H1 (cell line): ENCODE measurements around the gene NKIRAS2. TPM values are rescaled to one million over a fixed set of nuclear protein-coding genes. Genes with fewer than 3 reads are reported as not detected.

Experiments used
- CTCF ChIA-PET: fragments of 300-600 bp; sonication (Branson Sonifier 250); formaldehyde crosslinking; loops from one replicate; lab custom pipeline; 2021; ENCODE audit not compliant: partially characterized antibody; lab: Charles Lee
- POLR2A ChIA-PET: fragments of 300-600 bp; sonication (Branson Sonifier 250); formaldehyde crosslinking; loops from one replicate; lab custom pipeline; 2021; ENCODE audit warnings: inconsistent platforms; ENCODE audit not compliant: partially characterized antibody; lab: Charles Lee
- DNase-seq, 2 experiments: peaks; one replicate each; pipeline versions ENCODE4 v3.0.0 to v3.0.0-alpha.2; 2010 to 2022; ENCODE audit warnings: low spot score in 2 of 2, low read depth in 1 of 2, mixed read lengths in 1 of 2
- FAIRE-seq: peaks from 2 replicates; lab custom pipeline; 2011; peaks lifted over from hg19 to GRCh38; lab: Jason Lieb, UNC
- H2AFZ ChIP-seq: 2 replicates; pipeline ENCODE4 v1.8.1; 2012; ENCODE audit warnings: low read length, inconsistent platforms
- H2AK5ac ChIP-seq: 2 replicates; pipeline ENCODE4 v1.6.1; 2013; ENCODE audit warnings: low read depth, low read length
- H2BK120ac ChIP-seq: replicated peaks from 2 replicates; pipeline ENCODE3; 2013; ENCODE audit warnings: low read depth, low read length, inconsistent platforms
- H2BK12ac ChIP-seq: 2 replicates; pipeline ENCODE4 v1.6.1; 2013; ENCODE audit warnings: low read depth, low read length
- H2BK15ac ChIP-seq: 2 replicates; pipeline ENCODE4 v1.6.1; 2013; ENCODE audit warnings: low read length
- H2BK20ac ChIP-seq: 2 replicates; pipeline ENCODE4 v1.6.1; 2013; ENCODE audit warnings: low read length
- H2BK5ac ChIP-seq: 2 replicates; pipeline ENCODE4 v1.6.1; 2013; ENCODE audit warnings: low read depth, low read length
- H3K14ac ChIP-seq: 2 replicates; pipeline ENCODE4 v1.6.1; 2013; ENCODE audit warnings: inconsistent platforms; ENCODE audit not compliant: insufficient read length
- H3K18ac ChIP-seq: 2 replicates; pipeline ENCODE4 v1.6.1; 2013; ENCODE audit warnings: low read length; ENCODE audit errors: extremely low read depth
- H3K23ac ChIP-seq: 2 replicates; pipeline ENCODE4 v1.6.1; 2013; ENCODE audit warnings: inconsistent platforms; ENCODE audit not compliant: insufficient read length
- H3K23me2 ChIP-seq: 2 replicates; pipeline ENCODE4 v1.6.1; 2013; ENCODE audit warnings: low read depth, low read length
- H3K27ac ChIP-seq: 2 replicates; pipeline ENCODE4 v1.6.1; 2011; ENCODE audit warnings: low read depth, low read length, inconsistent platforms
- H3K27me3 ChIP-seq, 4 experiments: replicated peaks in 1 of 4; 1 replicate in 1 of 4; 2 replicates in 3 of 4; pipeline versions ENCODE4 v1.6.1 to v1.8.1; 2011 to 2013; ENCODE audit warnings: low read length in 3 of 4, mild to moderate bottlenecking in 3 of 4, inconsistent platforms in 2 of 4, mixed read lengths in 2 of 4, moderate library complexity in 1 of 4; ENCODE audit not compliant: control insufficient read depth in 3 of 4, insufficient read depth in 3 of 4; ENCODE audit errors: extremely low read depth in 1 of 4
- H3K36me3 ChIP-seq, 4 experiments: 2 replicates each; pipeline versions ENCODE4 v1.6.1 to v1.8.1; 2011 to 2013; ENCODE audit warnings: mild to moderate bottlenecking in 4 of 4, low read length in 3 of 4, moderate library complexity in 2 of 4, control low read depth in 1 of 4, inconsistent platforms in 1 of 4; ENCODE audit not compliant: insufficient read depth in 4 of 4, control insufficient read depth in 2 of 4
- H3K4ac ChIP-seq: replicated peaks from 2 replicates; pipeline ENCODE3; 2013; ENCODE audit warnings: low read length, low read depth, mixed read lengths, inconsistent platforms; ENCODE audit not compliant: insufficient read length
- H3K4me1 ChIP-seq, 4 experiments: replicated peaks in 1 of 4; 1 replicate in 1 of 4; 2 replicates in 3 of 4; pipeline versions ENCODE4 v1.6.1 to v1.8.1; 2011 to 2013; ENCODE audit warnings: low read length in 3 of 4, inconsistent platforms in 2 of 4, mixed read lengths in 1 of 4; ENCODE audit not compliant: insufficient read depth in 4 of 4, control insufficient read depth in 3 of 4
- H3K4me2 ChIP-seq, 2 experiments: 2 replicates each; pipeline versions ENCODE4 v1.6.1 to v1.8.1; 2011 to 2013; ENCODE audit warnings: low read depth in 2 of 2, low read length in 2 of 2, control low read depth in 1 of 2, inconsistent platforms in 1 of 2, mild to moderate bottlenecking in 1 of 2; ENCODE audit not compliant: insufficient read depth in 1 of 2
- H3K4me3 ChIP-seq, 4 experiments: fragments of 200-600, 300-600 bp in 1 of 4; sonication (generic), shearing (Covaris generic), sonication (Bioruptor Twin) in 1 of 4; 2 replicates each; pipeline versions ENCODE4 v1.5.1 to v1.8.1; 2011 to 2016; ENCODE audit warnings: low read length in 4 of 4, low read depth in 3 of 4, control low read depth in 2 of 4, inconsistent platforms in 2 of 4, mild to moderate bottlenecking in 2 of 4, mixed read lengths in 1 of 4, moderate library complexity in 1 of 4; ENCODE audit not compliant: insufficient read depth in 2 of 4; ENCODE audit errors: extremely low read depth in 1 of 4
- H3K56ac ChIP-seq: replicated peaks from 2 replicates; pipeline ENCODE3; 2013; ENCODE audit warnings: low read depth, mild to moderate bottlenecking, mixed read lengths, low read length, inconsistent platforms; ENCODE audit not compliant: insufficient read length
- H3K79me1 ChIP-seq: 2 replicates; pipeline ENCODE4 v1.6.1; 2013; ENCODE audit warnings: low read depth, low read length, control low read depth
- H3K79me2 ChIP-seq, 2 experiments: 2 replicates each; pipeline versions ENCODE4 v1.6.1 to v1.8.1; 2012 to 2013; ENCODE audit warnings: low read length in 2 of 2, mild to moderate bottlenecking in 2 of 2, inconsistent platforms in 1 of 2; ENCODE audit not compliant: insufficient read depth in 2 of 2, control insufficient read depth in 1 of 2
- H3K9ac ChIP-seq, 4 experiments: replicated peaks in 1 of 4; 1 replicate in 1 of 4; 2 replicates in 3 of 4; pipeline versions ENCODE4 v1.6.1 to v1.8.1; 2011 to 2013; ENCODE audit warnings: low read depth in 3 of 4, low read length in 3 of 4, control low read depth in 2 of 4, mild to moderate bottlenecking in 2 of 4, moderate library complexity in 2 of 4, inconsistent platforms in 1 of 4; ENCODE audit errors: extremely low read depth in 1 of 4
- H3K9me3 ChIP-seq, 2 experiments: 2 replicates each; pipeline versions ENCODE4 v1.6.1 to v1.8.1; 2012 to 2013; ENCODE audit warnings: mild to moderate bottlenecking in 2 of 2, moderate library complexity in 2 of 2, control low read depth in 1 of 2, inconsistent platforms in 1 of 2, low read depth in 1 of 2, low read length in 1 of 2, mixed read lengths in 1 of 2; ENCODE audit not compliant: insufficient read depth in 2 of 2
- H4K20me1 ChIP-seq, 2 experiments: replicated peaks in 1 of 2; 2 replicates each; pipeline versions ENCODE3 to v1.8.1; 2011 to 2013; ENCODE audit warnings: inconsistent platforms in 2 of 2, low read length in 2 of 2, mild to moderate bottlenecking in 1 of 2; ENCODE audit not compliant: insufficient read depth in 2 of 2, control insufficient read depth in 1 of 2
- H4K5ac ChIP-seq: 2 replicates; pipeline ENCODE4 v1.6.1; 2013; ENCODE audit warnings: low read length, low read depth, mixed read lengths, inconsistent platforms; ENCODE audit not compliant: insufficient read length
- H4K8ac ChIP-seq: 2 replicates; pipeline ENCODE4 v1.8.0; 2013; ENCODE audit warnings: mild to moderate bottlenecking, moderate library complexity, low read length, inconsistent platforms; ENCODE audit not compliant: insufficient read depth; ENCODE audit errors: extremely low read depth
- H4K91ac ChIP-seq: replicated peaks from 2 replicates; pipeline ENCODE3; 2013; ENCODE audit warnings: low read length, mixed read lengths, inconsistent platforms; ENCODE audit not compliant: insufficient read length
- ASH2L ChIP-seq: fragments of 200-600, 300-600 bp; sonication (generic); IDR thresholded peaks from one replicate; pipeline ENCODE4 v1.7.1; 2017; ENCODE audit warnings: low read length
- BACH1 ChIP-seq: IDR thresholded peaks from 2 replicates; pipeline ENCODE4 v1.6.1; 2012; ENCODE audit warnings: low read length, improper control_type of control experiment
- BRCA1 ChIP-seq: IDR thresholded peaks from 2 replicates; pipeline ENCODE4 v1.6.1; 2012; ENCODE audit warnings: low read depth, low read length, improper control_type of control experiment
- CTBP2 ChIP-seq: IDR thresholded peaks from 2 replicates; pipeline ENCODE4 v1.7.0; 2011; ENCODE audit warnings: borderline replicate concordance, mild to moderate bottlenecking, moderate library complexity, mixed read lengths, low read length; ENCODE audit not compliant: insufficient read depth, insufficient read length
- EZH2 ChIP-seq: fragments of 200-600 bp; sonication (generic); IDR thresholded peaks from 2 replicates; pipeline ENCODE4 v1.7.1; 2012; ENCODE audit warnings: low read depth, mild to moderate bottlenecking, moderate library complexity, low read length, inconsistent platforms; ENCODE audit not compliant: severe bottlenecking
- JUN ChIP-seq: IDR thresholded peaks from 2 replicates; pipeline ENCODE4 v1.6.1; 2011; ENCODE audit warnings: low read depth, mild to moderate bottlenecking, improper control_type of control experiment, low read length
- KDM1A ChIP-seq: fragments of 200-600, 300-600 bp; sonication (generic); IDR thresholded peaks from 2 replicates; pipeline ENCODE4 v1.7.1; 2016; ENCODE audit warnings: mild to moderate bottlenecking, low read length, borderline replicate concordance
- RAD21 ChIP-seq, 2 experiments: IDR thresholded peaks in 1 of 2; conservative IDR thresholded peaks in 1 of 2; 2 replicates each; pipeline ENCODE4 v1.6.1; 2011; ENCODE audit warnings: low read depth in 2 of 2, low read length in 2 of 2, improper control_type of control experiment in 1 of 2, inconsistent platforms in 1 of 2, mild to moderate bottlenecking in 1 of 2, moderate library complexity in 1 of 2
- SIRT6 ChIP-seq: IDR thresholded peaks from one replicate; pipeline ENCODE4 v1.7.1; 2012; ENCODE audit warnings: low read length, inconsistent platforms
- SIX5 ChIP-seq: IDR thresholded peaks from 2 replicates; pipeline ENCODE4 v1.6.1; 2011; ENCODE audit warnings: mild to moderate bottlenecking, low read depth, low read length
- SP2 ChIP-seq: IDR thresholded peaks from 2 replicates; pipeline ENCODE4 v1.6.1; 2012; ENCODE audit warnings: mild to moderate bottlenecking, low read length, inconsistent platforms
- SRF ChIP-seq: IDR thresholded peaks from 2 replicates; pipeline ENCODE4 v1.6.1; 2011; ENCODE audit warnings: mild to moderate bottlenecking, low read depth, low read length, moderate library complexity
- YY1 ChIP-seq: IDR thresholded peaks from 2 replicates; pipeline ENCODE4 v1.6.1; 2011; ENCODE audit warnings: low read depth, mild to moderate bottlenecking, low read length
- WGBS, 2 experiments: shearing (Covaris generic) in 1 of 2; methylation state at CpG; one replicate each; pipeline versions ENCODE4 v1.1.6 to v1.1.7; 2013 to 2015; ENCODE audit warnings: low lambda C conversion rate in 2 of 2, mixed read lengths in 2 of 2, inconsistent platforms in 1 of 2, low coverage in 1 of 2, missing lambda C conversion rate in 1 of 2; ENCODE audit not compliant: insufficient replicate concordance in 2 of 2, insufficient coverage in 1 of 2, insufficient read length in 1 of 2; ENCODE audit errors: extremely low coverage in 1 of 2, missing lambda C conversion rate in 1 of 2; 5-methylcytosine and 5-hydroxymethylcytosine counted together
- polyA plus RNA-seq, 7 experiments: library from polyadenylated mRNA; depleted of rRNA in 3 of 7; stranded (reverse) in 5 of 7; unstranded in 2 of 7; fragments of >200 nt in 5 of 7; fragments of 200-250 nt in 2 of 7; gene quantifications; 1 replicate in 5 of 7; 2 replicates in 1 of 7; 4 replicates in 1 of 7; pipeline versions ENCODE4 v1.2.1 to v1.2.3, GENCODE V29; 2011 to 2013; ENCODE audit warnings: missing spikeins in 2 of 7, mixed read lengths in 2 of 7
- total RNA-seq: library from RNA; stranded (reverse); fragmentation: NEBNext Ultra II Directional; extraction: Animal tissue kit (Norgen Biotek cat#: 25700); gene quantifications from 2 replicates; pipeline ENCODE4 v1.2.1, GENCODE V29; 2021
- TF ChIP-seq, protein P1 (sequence below): IDR thresholded peaks from 2 replicates; pipeline ENCODE4 v1.6.1; 2012; ENCODE audit warnings: inconsistent platforms

NKIRAS2 gene
- total and polyA plus RNA-seq, 2 of the 8 experiments (the other 6 are each of a cell fraction or from before 2014, with no cell fraction given): 34.5 to 51.1 TPM

DNA sequence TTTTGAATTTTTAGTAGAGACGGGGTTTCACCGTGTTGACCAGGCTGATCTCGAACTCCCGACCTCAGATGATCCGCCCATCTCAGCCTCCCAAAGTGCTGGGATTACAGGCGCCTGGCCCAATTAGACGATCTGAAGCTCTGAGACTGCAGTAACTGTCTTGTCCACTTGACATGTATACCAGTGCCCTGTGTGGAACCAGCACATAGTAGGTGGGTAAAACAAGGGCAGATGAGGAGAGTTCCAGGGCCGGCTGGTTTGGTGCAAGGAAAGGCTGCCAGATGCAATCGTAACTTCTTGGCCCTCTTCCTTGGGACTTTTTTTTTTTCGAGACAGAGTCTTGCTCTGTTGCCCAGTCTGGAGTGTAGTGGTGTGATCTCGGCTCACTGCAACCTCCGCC lies 27.5 kb downstream of the NKIRAS2 start:
- H2BK20ac ChIP-seq: no peak overlapping the region
- no peaks in the 10 kb centered on the region for H3K9me3 ChIP-seq
- H3K36me3 ChIP-seq: no peaks in the 10 kb centered on the region
- H3K14ac ChIP-seq: no peak overlapping the region
- no peak overlapping the region for H4K91ac ChIP-seq
- no peak overlapping the region for H3K18ac ChIP-seq
- H3K9ac ChIP-seq: no peak overlapping the region
- no peak overlapping the region for H2BK120ac ChIP-seq
- FAIRE-seq: no peak
- WGBS, 2 experiments: 78% methylated on average over 11 of the region's 12 CpGs; no CpG with 5 or more reads in 1 of the 2 experiments
- no peak overlapping the region for H2AFZ ChIP-seq
- H3K56ac ChIP-seq: no peak overlapping the region
- no peak overlapping the region for H3K27ac ChIP-seq
- H3K79me2 ChIP-seq: no peaks in the 10 kb centered on the region
- peaks cover 0 to 8% (median 2%) of the 10 kb centered on the region in 4 experiments; a peak in 5 of 7 replicates for H3K4me1 ChIP-seq
- H3K23me2 ChIP-seq: peaks cover 8% of the 10 kb centered on the region; the same call in 1 of the 2 replicates
- POLR2A ChIA-PET: interaction anchor here (0.7 kb wide), 1 partner anchor 64 kb away, joined by 3 read pairs; no protein-coding TSS in a partner anchor
- H3K79me1 ChIP-seq: no peaks in the 10 kb centered on the region
- H4K5ac ChIP-seq: no peak overlapping the region
- DNase-seq: no peak
- H3K4ac ChIP-seq: no peak overlapping the region
- H2BK5ac ChIP-seq: no peak overlapping the region
- no peak overlapping the region for H4K8ac ChIP-seq
- H3K4me2 ChIP-seq: no peak overlapping the region
- no peaks in the 10 kb centered on the region for H4K20me1 ChIP-seq
- no peak overlapping the region for H3K4me3 ChIP-seq
- CTCF ChIA-PET: interaction anchor here (1.3 to 38.8 kb wide), 3 partner anchors 18 to 59 kb away, joined by 5 to 1084 read pairs (median 191); partner anchors contain the start of genes DHX58, HSPB9, KAT2A and ZNF385C
- H2BK15ac ChIP-seq: no peak overlapping the region
- H3K23ac ChIP-seq: no peak overlapping the region
- H3K27me3 ChIP-seq: peaks cover 0 to 4% (median 1%) of the 10 kb centered on the region in 4 experiments; a peak in 3 of 7 replicates
- H2AK5ac ChIP-seq: no peak overlapping the region
- no peak overlapping the region for H2BK12ac ChIP-seq
- TF ChIP-seq SRF: no peak
- TF ChIP-seq SP2: no peak
- no peak for TF ChIP-seq CTBP2
- TF ChIP-seq EZH2: no peak
- TF ChIP-seq YY1: no peak
- no peak for TF ChIP-seq SIX5
- no peak for TF ChIP-seq KDM1A
- no peak for TF ChIP-seq BACH1
- TF ChIP-seq, protein P1, sequence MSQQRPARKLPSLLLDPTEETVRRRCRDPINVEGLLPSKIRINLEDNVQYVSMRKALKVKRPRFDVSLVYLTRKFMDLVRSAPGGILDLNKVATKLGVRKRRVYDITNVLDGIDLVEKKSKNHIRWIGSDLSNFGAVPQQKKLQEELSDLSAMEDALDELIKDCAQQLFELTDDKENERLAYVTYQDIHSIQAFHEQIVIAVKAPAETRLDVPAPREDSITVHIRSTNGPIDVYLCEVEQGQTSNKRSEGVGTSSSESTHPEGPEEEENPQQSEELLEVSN: no peak
- TF ChIP-seq RAD21 (IDR thresholded peaks at IDR 0.05 in 1 of 2, conservative IDR thresholded peaks at IDR 0.05 in 1 of 2; ENCODE audit: low read depth in 2 of 2, low read length in 2 of 2): no peak
- no peak for TF ChIP-seq BRCA1
- TF ChIP-seq SIRT6: no peak
- no peak for TF ChIP-seq ASH2L
- no peak for TF ChIP-seq JUN
